Upper lobe of right lung (tissue), 1 donor: ENCODE data around the gene PML. TPM values are rescaled to one million over a fixed set of nuclear protein-coding genes. Genes with fewer than 3 reads are reported as not detected.
A peak's percentile ranks its signal among the peaks of the same experiment; 100 is the strongest.
"Not testable (repeated sequence)": the region's sequence is repeated elsewhere in the genome, so short reads cannot be mapped to it uniquely, and the experiment has no call there.

Experiments
- ATAC-seq: fragments of 200-7000 bp; cut with Tn5 transposase; one replicate; pipeline ENCODE4 v1.9.1; 2020; ENCODE audit warnings: mild to moderate bottlenecking, moderate library complexity
- DNase-seq: peaks from one replicate; pipeline ENCODE4 v3.0.0-alpha.2; 2020
- H3K27ac ChIP-seq: fragments of 200-600 bp; one replicate; pipeline ENCODE4 v1.8.0; 2022
- H3K27me3 ChIP-seq: fragments of 200-600 bp; one replicate; pipeline ENCODE4 v1.8.0; 2022; ENCODE audit warnings: mild to moderate bottlenecking
- H3K36me3 ChIP-seq: fragments of 200-600 bp; one replicate; pipeline ENCODE4 v1.8.0; 2022
- H3K4me1 ChIP-seq: fragments of 200-600 bp; one replicate; pipeline ENCODE4 v1.8.0; 2022
- H3K4me3 ChIP-seq: fragments of 200-600 bp; one replicate; pipeline ENCODE4 v1.8.0; 2022; ENCODE audit warnings: mild to moderate bottlenecking
- H3K9me3 ChIP-seq: fragments of 200-600 bp; one replicate; pipeline ENCODE4 v1.8.0; 2022
- CTCF ChIP-seq: fragments of 200-600 bp; IDR thresholded peaks from one replicate; pipeline ENCODE4 v1.8.0; 2022; ENCODE audit warnings: antibody characterized with exemption
- intact Hi-C: fragments of 100-400 bp; cut with DNase I; formaldehyde crosslinking; loops from one replicate; pipeline ENCODE4 v1.11.0; 2022
- total RNA-seq: library from RNA; stranded (reverse); fragmentation: NEBNext Ultra II Directional; extraction: Animal tissue kit (Norgen Biotek cat#: 25700); gene quantifications from one replicate; pipeline ENCODE4 v1.2.1, GENCODE V29; 2021
- donor health status: DM: no; HTN: yes; CAD: no; lungs with severe emphysema.

PML gene
- total RNA-seq, 1 donor from 2014 or later: 82.9 TPM

- H3K36me3 ChIP-seq: peaks cover 19% of the 10 kb centered on the region
- no peak for TF ChIP-seq CTCF
- intact Hi-C loops: no loop called here
- DNase-seq (no peak), ATAC-seq (no peak)
- H3K4me1 ChIP-seq: peaks cover 48% of the 10 kb centered on the region
- no peaks in the 10 kb centered on the region for H3K9me3 ChIP-seq
- H3K4me3 ChIP-seq: no peak overlapping the region
- no peak overlapping the region for H3K27ac ChIP-seq
- no peaks in the 10 kb centered on the region for H3K27me3 ChIP-seq
Observed at GRCh38 chr15:74045636-74046274, 51.2 kb downstream of the PML start.

- no peak for TF ChIP-seq CTCF
- ATAC-seq: no peak
- intact Hi-C loops: no loop called here
Observed at GRCh38 chr15:74046275-74046674, 51.8 kb downstream of the PML start.

GRCh38 chr15:74050127-74050526, 55.6 kb downstream of the PML start:
- H3K9me3 ChIP-seq: no peaks in the 10 kb centered on the region
- no peaks in the 10 kb centered on the region for H3K27me3 ChIP-seq
- intact Hi-C loops: no loop called here
- ATAC-seq: no peak
- DNase-seq: no peak
- TF ChIP-seq CTCF: no peak
- H3K36me3 ChIP-seq: no peaks in the 10 kb centered on the region
- no peak overlapping the region for H3K4me3 ChIP-seq
- H3K27ac ChIP-seq: peak overlapping the region; percentile 51
- H3K4me1 ChIP-seq: peaks cover 56% of the 10 kb centered on the region

More at GRCh38 chr15:74046275-74046674, 51.8 kb downstream of the PML start:
- no peak for DNase-seq
- peaks cover 50% of the 10 kb centered on the region for H3K4me1 ChIP-seq
- no peaks in the 10 kb centered on the region for H3K27me3 ChIP-seq
- no peak overlapping the region for H3K4me3 ChIP-seq
- peaks cover 19% of the 10 kb centered on the region for H3K36me3 ChIP-seq
- H3K9me3 ChIP-seq: no peaks in the 10 kb centered on the region
- no peak overlapping the region for H3K27ac ChIP-seq

- Histone ChIP-seq H3K9me3 (no peaks in the 10 kb centered on the region), H3K36me3 (no peaks in the 10 kb centered on the region), H3K27me3 (no peaks in the 10 kb centered on the region), H3K27ac (peak overlapping the region; percentile 80), H3K4me1 (peaks cover 56% of the 10 kb centered on the region), H3K4me3 (no peak overlapping the region)
- DNase-seq (no peak), ATAC-seq (no peak)
- intact Hi-C loops: no loop called here
- no peak for TF ChIP-seq CTCF
Observed at GRCh38 chr15:74050556-74051234, 56.2 kb downstream of the PML start.

- peaks cover 53% of the 10 kb centered on the region for H3K4me1 ChIP-seq
- intact Hi-C loops, H3K36me3 ChIP-seq, ATAC-seq, H3K4me3 ChIP-seq, DNase-seq, H3K9me3 ChIP-seq, H3K27me3 ChIP-seq: not testable (repeated sequence)
- H3K27ac ChIP-seq: peak overlapping the region; percentile 80
Observed at GRCh38 chr15:74052271-74053260, 58.0 kb downstream of the PML start.

- no peak for TF ChIP-seq CTCF
- H3K4me3 ChIP-seq: no peak overlapping the region
- H3K4me1 ChIP-seq: peaks cover 43% of the 10 kb centered on the region
- intact Hi-C loops: no loop called here
- no peaks in the 10 kb centered on the region for H3K36me3 ChIP-seq
- no peaks in the 10 kb centered on the region for H3K27me3 ChIP-seq
- DNase-seq: no peak
- ATAC-seq: no peak
- no peak overlapping the region for H3K27ac ChIP-seq
- no peaks in the 10 kb centered on the region for H3K9me3 ChIP-seq
Observed at GRCh38 chr15:74053517-74053916, 59.0 kb downstream of the PML start.
